ENCODE results near the gene DNAH1. TPM values are rescaled to one million over a fixed set of nuclear protein-coding genes. Genes with fewer than 3 reads are reported as not detected.

The DNAH1 gene
- total RNA-seq, 1 experiment from 2014 or later, result 5.5 TPM

DNA sequence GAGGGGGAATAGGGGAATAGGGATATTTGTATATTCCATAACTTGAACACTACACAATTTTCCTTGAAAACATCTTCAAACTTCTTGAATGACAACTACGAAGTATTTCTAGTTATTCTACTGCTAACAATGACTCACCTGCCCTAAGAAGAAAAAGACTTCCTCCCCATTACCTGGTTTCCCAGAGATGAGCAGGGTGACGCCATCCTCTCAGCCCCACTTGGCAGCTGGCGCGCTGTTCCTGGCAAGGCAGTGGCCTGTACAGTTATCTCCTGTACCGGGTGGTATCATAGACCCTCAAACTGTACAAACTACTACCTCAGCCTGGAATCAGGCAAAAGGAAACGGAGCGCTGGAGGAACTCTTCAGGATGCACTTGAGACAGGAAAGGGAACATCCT is 48.1 kb upstream of the DNAH1 start:
- ATAC-seq (no peak), DNase-seq (ENCODE audit: low read depth, low spot score) (no peak)
- no TSS peak for BruUV-seq (replicated peaks)
- ChIA-PET CTCF (no interaction called here), RAD21 (ENCODE audit: low non-redundant PET in 1 of 2, low total read pairs in 2 of 2, uncharacterized antibody in 2 of 2, unreplicated experiment in 2 of 2) (no interaction called here), POLR2A (no interaction called here)
- peaks cover 58 to 65% of the 10 kb centered on the region in 2 experiments for H3K36me3 ChIP-seq (ENCODE audit: control insufficient read depth in 1 of 2, insufficient read depth in 2 of 2, low read length in 2 of 2)
- peaks cover 0 to 5% of the 10 kb centered on the region in 2 experiments; a peak in 2 of 4 replicates for H3K4me1 ChIP-seq (ENCODE audit: control insufficient read depth in 1 of 2, insufficient read depth in 2 of 2, low read length in 2 of 2)
- H3K9ac ChIP-seq (ENCODE audit: low read length), result no peak overlapping the region
- no peak overlapping the region for H3K4me3 ChIP-seq (replicated peaks in 1 of 2; ENCODE audit: low read depth in 1 of 2, low read length in 2 of 2)
- no peak overlapping the region for H3K4me2 ChIP-seq (ENCODE audit: low read length)
- H3K27ac ChIP-seq (ENCODE audit: low read depth, low read length), result no peak overlapping the region
- no peaks in the 10 kb centered on the region for H3K9me2 ChIP-seq (ENCODE audit: insufficient read depth)
- no peaks in the 10 kb centered on the region for H3K9me3 ChIP-seq (ENCODE audit: control insufficient read depth in 1 of 2, insufficient read depth in 1 of 2, low read depth in 1 of 2, low read length in 2 of 2)
- no peak for TF ChIP-seq EZH2 (IDR thresholded peaks at IDR 0.05)
- TF ChIP-seq FOSL1 (IDR thresholded peaks at IDR 0.05; ENCODE audit: low read depth), result no peak
- TF ChIP-seq, protein P1, sequence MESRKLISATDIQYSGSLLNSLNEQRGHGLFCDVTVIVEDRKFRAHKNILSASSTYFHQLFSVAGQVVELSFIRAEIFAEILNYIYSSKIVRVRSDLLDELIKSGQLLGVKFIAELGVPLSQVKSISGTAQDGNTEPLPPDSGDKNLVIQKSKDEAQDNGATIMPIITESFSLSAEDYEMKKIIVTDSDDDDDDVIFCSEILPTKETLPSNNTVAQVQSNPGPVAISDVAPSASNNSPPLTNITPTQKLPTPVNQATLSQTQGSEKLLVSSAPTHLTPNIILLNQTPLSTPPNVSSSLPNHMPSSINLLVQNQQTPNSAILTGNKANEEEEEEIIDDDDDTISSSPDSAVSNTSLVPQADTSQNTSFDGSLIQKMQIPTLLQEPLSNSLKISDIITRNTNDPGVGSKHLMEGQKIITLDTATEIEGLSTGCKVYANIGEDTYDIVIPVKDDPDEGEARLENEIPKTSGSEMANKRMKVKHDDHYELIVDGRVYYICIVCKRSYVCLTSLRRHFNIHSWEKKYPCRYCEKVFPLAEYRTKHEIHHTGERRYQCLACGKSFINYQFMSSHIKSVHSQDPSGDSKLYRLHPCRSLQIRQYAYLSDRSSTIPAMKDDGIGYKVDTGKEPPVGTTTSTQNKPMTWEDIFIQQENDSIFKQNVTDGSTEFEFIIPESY (IDR thresholded peaks at IDR 0.05; ENCODE audit: extremely low read depth, insufficient replicate concordance, low read length), result no peak
- no peak for TF ChIP-seq SP1 (IDR thresholded peaks at IDR 0.05; ENCODE audit: low read depth)
- no peak for TF ChIP-seq SRF (IDR thresholded peaks at IDR 0.05; ENCODE audit: low read depth)
- no peak for TF ChIP-seq POLR2AphosphoS5 (IDR thresholded peaks at IDR 0.05; ENCODE audit: low read depth, low read length)
- no peak for TF ChIP-seq RAD21 (IDR thresholded peaks at IDR 0.05; ENCODE audit: low read depth)
- TF ChIP-seq ELF1 (IDR thresholded peaks at IDR 0.05; ENCODE audit: borderline replicate concordance, low read depth), result no peak
- no peak for TF ChIP-seq TCF7L2 (IDR thresholded peaks at IDR 0.05; ENCODE audit: borderline replicate concordance, extremely low read depth, insufficient read depth, insufficient read length)
- TF ChIP-seq, protein P2, sequence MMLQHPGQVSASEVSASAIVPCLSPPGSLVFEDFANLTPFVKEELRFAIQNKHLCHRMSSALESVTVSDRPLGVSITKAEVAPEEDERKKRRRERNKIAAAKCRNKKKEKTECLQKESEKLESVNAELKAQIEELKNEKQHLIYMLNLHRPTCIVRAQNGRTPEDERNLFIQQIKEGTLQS (IDR thresholded peaks at IDR 0.05), result no peak
- no peak for TF ChIP-seq EZH2phosphoT487 (IDR thresholded peaks at IDR 0.05; ENCODE audit: borderline replicate concordance)
- no peak for TF ChIP-seq CEBPB (IDR thresholded peaks at IDR 0.05; ENCODE audit: low read depth)
- TF ChIP-seq SIN3A (IDR thresholded peaks at IDR 0.05; ENCODE audit: low read depth), result no peak
- TF ChIP-seq, protein P3, sequence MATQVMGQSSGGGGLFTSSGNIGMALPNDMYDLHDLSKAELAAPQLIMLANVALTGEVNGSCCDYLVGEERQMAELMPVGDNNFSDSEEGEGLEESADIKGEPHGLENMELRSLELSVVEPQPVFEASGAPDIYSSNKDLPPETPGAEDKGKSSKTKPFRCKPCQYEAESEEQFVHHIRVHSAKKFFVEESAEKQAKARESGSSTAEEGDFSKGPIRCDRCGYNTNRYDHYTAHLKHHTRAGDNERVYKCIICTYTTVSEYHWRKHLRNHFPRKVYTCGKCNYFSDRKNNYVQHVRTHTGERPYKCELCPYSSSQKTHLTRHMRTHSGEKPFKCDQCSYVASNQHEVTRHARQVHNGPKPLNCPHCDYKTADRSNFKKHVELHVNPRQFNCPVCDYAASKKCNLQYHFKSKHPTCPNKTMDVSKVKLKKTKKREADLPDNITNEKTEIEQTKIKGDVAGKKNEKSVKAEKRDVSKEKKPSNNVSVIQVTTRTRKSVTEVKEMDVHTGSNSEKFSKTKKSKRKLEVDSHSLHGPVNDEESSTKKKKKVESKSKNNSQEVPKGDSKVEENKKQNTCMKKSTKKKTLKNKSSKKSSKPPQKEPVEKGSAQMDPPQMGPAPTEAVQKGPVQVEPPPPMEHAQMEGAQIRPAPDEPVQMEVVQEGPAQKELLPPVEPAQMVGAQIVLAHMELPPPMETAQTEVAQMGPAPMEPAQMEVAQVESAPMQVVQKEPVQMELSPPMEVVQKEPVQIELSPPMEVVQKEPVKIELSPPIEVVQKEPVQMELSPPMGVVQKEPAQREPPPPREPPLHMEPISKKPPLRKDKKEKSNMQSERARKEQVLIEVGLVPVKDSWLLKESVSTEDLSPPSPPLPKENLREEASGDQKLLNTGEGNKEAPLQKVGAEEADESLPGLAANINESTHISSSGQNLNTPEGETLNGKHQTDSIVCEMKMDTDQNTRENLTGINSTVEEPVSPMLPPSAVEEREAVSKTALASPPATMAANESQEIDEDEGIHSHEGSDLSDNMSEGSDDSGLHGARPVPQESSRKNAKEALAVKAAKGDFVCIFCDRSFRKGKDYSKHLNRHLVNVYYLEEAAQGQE (IDR thresholded peaks at IDR 0.05; ENCODE audit: low read depth), result no peak
- no peak for TF ChIP-seq POLR2A (IDR thresholded peaks at IDR 0.05; ENCODE audit: borderline replicate concordance, extremely low read depth, insufficient read depth, insufficient read length)
- TF ChIP-seq CBX3 (IDR thresholded peaks at IDR 0.05; ENCODE audit: low read depth), result no peak
- TF ChIP-seq JUND (IDR thresholded peaks at IDR 0.05), result no peak
- TF ChIP-seq, protein P4, sequence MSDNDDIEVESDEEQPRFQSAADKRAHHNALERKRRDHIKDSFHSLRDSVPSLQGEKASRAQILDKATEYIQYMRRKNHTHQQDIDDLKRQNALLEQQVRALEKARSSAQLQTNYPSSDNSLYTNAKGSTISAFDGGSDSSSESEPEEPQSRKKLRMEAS (IDR thresholded peaks at IDR 0.05), result no peak
- TF ChIP-seq, protein P5, sequence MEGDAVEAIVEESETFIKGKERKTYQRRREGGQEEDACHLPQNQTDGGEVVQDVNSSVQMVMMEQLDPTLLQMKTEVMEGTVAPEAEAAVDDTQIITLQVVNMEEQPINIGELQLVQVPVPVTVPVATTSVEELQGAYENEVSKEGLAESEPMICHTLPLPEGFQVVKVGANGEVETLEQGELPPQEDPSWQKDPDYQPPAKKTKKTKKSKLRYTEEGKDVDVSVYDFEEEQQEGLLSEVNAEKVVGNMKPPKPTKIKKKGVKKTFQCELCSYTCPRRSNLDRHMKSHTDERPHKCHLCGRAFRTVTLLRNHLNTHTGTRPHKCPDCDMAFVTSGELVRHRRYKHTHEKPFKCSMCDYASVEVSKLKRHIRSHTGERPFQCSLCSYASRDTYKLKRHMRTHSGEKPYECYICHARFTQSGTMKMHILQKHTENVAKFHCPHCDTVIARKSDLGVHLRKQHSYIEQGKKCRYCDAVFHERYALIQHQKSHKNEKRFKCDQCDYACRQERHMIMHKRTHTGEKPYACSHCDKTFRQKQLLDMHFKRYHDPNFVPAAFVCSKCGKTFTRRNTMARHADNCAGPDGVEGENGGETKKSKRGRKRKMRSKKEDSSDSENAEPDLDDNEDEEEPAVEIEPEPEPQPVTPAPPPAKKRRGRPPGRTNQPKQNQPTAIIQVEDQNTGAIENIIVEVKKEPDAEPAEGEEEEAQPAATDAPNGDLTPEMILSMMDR (IDR thresholded peaks at IDR 0.05 in 2 of 3, conservative IDR thresholded peaks at IDR 0.05 in 1 of 3; ENCODE audit: borderline replicate concordance in 1 of 3, insufficient read depth in 1 of 3, low read depth in 2 of 3, low read length in 2 of 3), result no peak
- no peak for TF ChIP-seq ZNF274 (IDR thresholded peaks at IDR 0.05; ENCODE audit: low read depth, low read length)
- intact Hi-C loops (cut with micrococcal nuclease), result no loop called here
- peaks cover 97% of the 10 kb centered on the region for H3K79me2 ChIP-seq (ENCODE audit: insufficient read depth, low read length)
- no peak overlapping the region for H2AFZ ChIP-seq (ENCODE audit: low read depth, low read length, poor library complexity, severe bottlenecking)
- no peaks in the 10 kb centered on the region for H3K27me3 ChIP-seq (ENCODE audit: insufficient read depth, low read length)
- H4K20me1 ChIP-seq (ENCODE audit: insufficient read depth), result peaks cover 18% of the 10 kb centered on the region; the same call in 1 of the 2 replicates
